ENCODE data around the gene MTM1.

- TF ChIP-seq ZNF510 (tag by site-specific recombination; IDR thresholded peaks at IDR 0.05; ENCODE audit: insufficient replicate concordance) (no peak), ZNF785 (tag by site-specific recombination; IDR thresholded peaks at IDR 0.05) (no peak), CTCF (tag by site-specific recombination; IDR thresholded peaks at IDR 0.05) (no peak), ZNF24 (tag by site-specific recombination; IDR thresholded peaks at IDR 0.05) (no peak), TCF7L2 (IDR thresholded peaks at IDR 0.05; ENCODE audit: borderline replicate concordance, low read depth, low read length) (no peak), BCL11A (tag by site-specific recombination; IDR thresholded peaks at IDR 0.05; ENCODE audit: low read depth) (no peak), PATZ1 (tag by site-specific recombination; IDR thresholded peaks at IDR 0.05) (no peak), ZNF513 (tag by site-specific recombination; IDR thresholded peaks at IDR 0.05) (no peak), RBAK (tag by site-specific recombination; IDR thresholded peaks at IDR 0.05) (no peak), ZNF394 (tag by site-specific recombination; IDR thresholded peaks at IDR 0.05; ENCODE audit: borderline replicate concordance) (no peak), ZSCAN30 (tag by site-specific recombination; IDR thresholded peaks at IDR 0.05) (no peak), PRDM10 (tag by site-specific recombination; IDR thresholded peaks at IDR 0.05) (no peak)
- TF ChIP-seq, protein P1, sequence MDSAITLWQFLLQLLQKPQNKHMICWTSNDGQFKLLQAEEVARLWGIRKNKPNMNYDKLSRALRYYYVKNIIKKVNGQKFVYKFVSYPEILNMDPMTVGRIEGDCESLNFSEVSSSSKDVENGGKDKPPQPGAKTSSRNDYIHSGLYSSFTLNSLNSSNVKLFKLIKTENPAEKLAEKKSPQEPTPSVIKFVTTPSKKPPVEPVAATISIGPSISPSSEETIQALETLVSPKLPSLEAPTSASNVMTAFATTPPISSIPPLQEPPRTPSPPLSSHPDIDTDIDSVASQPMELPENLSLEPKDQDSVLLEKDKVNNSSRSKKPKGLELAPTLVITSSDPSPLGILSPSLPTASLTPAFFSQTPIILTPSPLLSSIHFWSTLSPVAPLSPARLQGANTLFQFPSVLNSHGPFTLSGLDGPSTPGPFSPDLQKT (IDR thresholded peaks at IDR 0.05; ENCODE audit: borderline replicate concordance, low read depth, low read length), result no peak
- TF ChIP-seq, protein P2, sequence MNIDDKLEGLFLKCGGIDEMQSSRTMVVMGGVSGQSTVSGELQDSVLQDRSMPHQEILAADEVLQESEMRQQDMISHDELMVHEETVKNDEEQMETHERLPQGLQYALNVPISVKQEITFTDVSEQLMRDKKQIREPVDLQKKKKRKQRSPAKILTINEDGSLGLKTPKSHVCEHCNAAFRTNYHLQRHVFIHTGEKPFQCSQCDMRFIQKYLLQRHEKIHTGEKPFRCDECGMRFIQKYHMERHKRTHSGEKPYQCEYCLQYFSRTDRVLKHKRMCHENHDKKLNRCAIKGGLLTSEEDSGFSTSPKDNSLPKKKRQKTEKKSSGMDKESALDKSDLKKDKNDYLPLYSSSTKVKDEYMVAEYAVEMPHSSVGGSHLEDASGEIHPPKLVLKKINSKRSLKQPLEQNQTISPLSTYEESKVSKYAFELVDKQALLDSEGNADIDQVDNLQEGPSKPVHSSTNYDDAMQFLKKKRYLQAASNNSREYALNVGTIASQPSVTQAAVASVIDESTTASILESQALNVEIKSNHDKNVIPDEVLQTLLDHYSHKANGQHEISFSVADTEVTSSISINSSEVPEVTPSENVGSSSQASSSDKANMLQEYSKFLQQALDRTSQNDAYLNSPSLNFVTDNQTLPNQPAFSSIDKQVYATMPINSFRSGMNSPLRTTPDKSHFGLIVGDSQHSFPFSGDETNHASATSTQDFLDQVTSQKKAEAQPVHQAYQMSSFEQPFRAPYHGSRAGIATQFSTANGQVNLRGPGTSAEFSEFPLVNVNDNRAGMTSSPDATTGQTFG (tag by site-specific recombination; IDR thresholded peaks at IDR 0.05; ENCODE audit: borderline replicate concordance), result no peak
Observed at GRCh38 chrX:150683112-150683511, 114.7 kb downstream of the MTM1 start.
